Mammary epithelial cell (primary cell): ENCODE measurements around the gene FAM216A.

ENCODE experiments used
- CTCF ChIP-seq, 2 donors: IDR thresholded peaks in 1 of 2; conservative IDR thresholded peaks in 1 of 2; 2 replicates each; pipeline ENCODE4 v1.5.1; 2011 to 2012; ENCODE audit warnings: inconsistent platforms in 2 of 2, low read length in 2 of 2, mild to moderate bottlenecking in 2 of 2, control low read depth in 1 of 2, low read depth in 1 of 2; ENCODE audit not compliant: insufficient read depth in 1 of 2; ENCODE audit errors: extremely low read depth in 1 of 2
- EZH2 ChIP-seq: IDR thresholded peaks from 2 replicates; pipeline ENCODE4 v1.6.1; 2012; ENCODE audit warnings: low read length, inconsistent platforms, borderline replicate concordance

- TF ChIP-seq CTCF (conservative IDR thresholded peaks at IDR 0.05 in 1 of 2, IDR thresholded peaks at IDR 0.05 in 1 of 2; ENCODE audit: extremely low read depth in 1 of 2, insufficient read depth in 1 of 2, low read depth in 1 of 2, low read length in 2 of 2): no peak
- no peak for TF ChIP-seq EZH2
Observed at GRCh38 chr12:110444455-110444854, 24.2 kb upstream of the FAM216A start.
